ENCODE measurements around the gene FEN1. TPM values are rescaled to one million over a fixed set of nuclear protein-coding genes. Genes with fewer than 3 reads are reported as not detected.

The FEN1 gene
- total and polyA plus RNA-seq, 2 of the 13 experiments (the other 11 are each of a cell fraction or from before 2014, with no cell fraction given): 12.4 to 102 TPM

- TF ChIP-seq SKI (IDR thresholded peaks at IDR 0.05; ENCODE audit: partially characterized antibody): peak; percentile 85
- TF ChIP-seq ZNF776 (CRISPR knock-in tag; IDR thresholded peaks at IDR 0.05): peak; percentile 91
- TF ChIP-seq SATB2 (CRISPR knock-in tag; IDR thresholded peaks at IDR 0.05): no peak
- TF ChIP-seq ZNF709 (CRISPR knock-in tag; IDR thresholded peaks at IDR 0.05): peak; percentile 91
- TF ChIP-seq TBX3 (IDR thresholded peaks at IDR 0.05; ENCODE audit: borderline replicate concordance): no peak
- TF ChIP-seq FOXP4 (CRISPR knock-in tag; IDR thresholded peaks at IDR 0.05): peak; percentile 64; the same call in 1 of the 2 replicates
- no peak for TF ChIP-seq RBM22 (optimal IDR thresholded peaks at IDR 0.05; ENCODE audit: low read length)
- no peak for TF ChIP-seq ZNF3 (CRISPR knock-in tag; IDR thresholded peaks at IDR 0.05)
- peak; percentile 77; the same call in 1 of the 2 replicates for TF ChIP-seq ARNTL (CRISPR knock-in tag; IDR thresholded peaks at IDR 0.05)
- no peak for TF ChIP-seq GPN1 (CRISPR knock-in tag; IDR thresholded peaks at IDR 0.05; ENCODE audit: borderline replicate concordance)
- TF ChIP-seq RFX1 (IDR thresholded peaks at IDR 0.05): no peak
- TF ChIP-seq FOXA1 (IDR thresholded peaks at IDR 0.05): no peak
- peak; percentile 41; the same call in 1 of the 2 replicates for TF ChIP-seq FOXA1 (CRISPR knock-in tag; IDR thresholded peaks at IDR 0.05)
- peak; percentile 89; the same call in 1 of the 2 replicates for TF ChIP-seq ZNF724P (CRISPR knock-in tag; IDR thresholded peaks at IDR 0.05; ENCODE audit: borderline replicate concordance)
- TF ChIP-seq, protein P1, sequence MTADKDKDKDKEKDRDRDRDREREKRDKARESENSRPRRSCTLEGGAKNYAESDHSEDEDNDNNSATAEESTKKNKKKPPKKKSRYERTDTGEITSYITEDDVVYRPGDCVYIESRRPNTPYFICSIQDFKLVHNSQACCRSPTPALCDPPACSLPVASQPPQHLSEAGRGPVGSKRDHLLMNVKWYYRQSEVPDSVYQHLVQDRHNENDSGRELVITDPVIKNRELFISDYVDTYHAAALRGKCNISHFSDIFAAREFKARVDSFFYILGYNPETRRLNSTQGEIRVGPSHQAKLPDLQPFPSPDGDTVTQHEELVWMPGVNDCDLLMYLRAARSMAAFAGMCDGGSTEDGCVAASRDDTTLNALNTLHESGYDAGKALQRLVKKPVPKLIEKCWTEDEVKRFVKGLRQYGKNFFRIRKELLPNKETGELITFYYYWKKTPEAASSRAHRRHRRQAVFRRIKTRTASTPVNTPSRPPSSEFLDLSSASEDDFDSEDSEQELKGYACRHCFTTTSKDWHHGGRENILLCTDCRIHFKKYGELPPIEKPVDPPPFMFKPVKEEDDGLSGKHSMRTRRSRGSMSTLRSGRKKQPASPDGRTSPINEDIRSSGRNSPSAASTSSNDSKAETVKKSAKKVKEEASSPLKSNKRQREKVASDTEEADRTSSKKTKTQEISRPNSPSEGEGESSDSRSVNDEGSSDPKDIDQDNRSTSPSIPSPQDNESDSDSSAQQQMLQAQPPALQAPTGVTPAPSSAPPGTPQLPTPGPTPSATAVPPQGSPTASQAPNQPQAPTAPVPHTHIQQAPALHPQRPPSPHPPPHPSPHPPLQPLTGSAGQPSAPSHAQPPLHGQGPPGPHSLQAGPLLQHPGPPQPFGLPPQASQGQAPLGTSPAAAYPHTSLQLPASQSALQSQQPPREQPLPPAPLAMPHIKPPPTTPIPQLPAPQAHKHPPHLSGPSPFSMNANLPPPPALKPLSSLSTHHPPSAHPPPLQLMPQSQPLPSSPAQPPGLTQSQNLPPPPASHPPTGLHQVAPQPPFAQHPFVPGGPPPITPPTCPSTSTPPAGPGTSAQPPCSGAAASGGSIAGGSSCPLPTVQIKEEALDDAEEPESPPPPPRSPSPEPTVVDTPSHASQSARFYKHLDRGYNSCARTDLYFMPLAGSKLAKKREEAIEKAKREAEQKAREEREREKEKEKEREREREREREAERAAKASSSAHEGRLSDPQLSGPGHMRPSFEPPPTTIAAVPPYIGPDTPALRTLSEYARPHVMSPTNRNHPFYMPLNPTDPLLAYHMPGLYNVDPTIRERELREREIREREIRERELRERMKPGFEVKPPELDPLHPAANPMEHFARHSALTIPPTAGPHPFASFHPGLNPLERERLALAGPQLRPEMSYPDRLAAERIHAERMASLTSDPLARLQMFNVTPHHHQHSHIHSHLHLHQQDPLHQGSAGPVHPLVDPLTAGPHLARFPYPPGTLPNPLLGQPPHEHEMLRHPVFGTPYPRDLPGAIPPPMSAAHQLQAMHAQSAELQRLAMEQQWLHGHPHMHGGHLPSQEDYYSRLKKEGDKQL (CRISPR knock-in tag; IDR thresholded peaks at IDR 0.05; ENCODE audit: low read depth): no peak
- 0 out of 2 replicates have a peak, but pooled peaks have one; percentile 31 for TF ChIP-seq CHCHD3 (CRISPR knock-in tag; IDR thresholded peaks at IDR 0.05)
- TF ChIP-seq MBNL3 (CRISPR knock-in tag; conservative IDR thresholded peaks at IDR 0.05): no peak
- peak; percentile 78 for TF ChIP-seq MIER2 (CRISPR knock-in tag; IDR thresholded peaks at IDR 0.05)
- no peak for TF ChIP-seq GTF2F1 (IDR thresholded peaks at IDR 0.05; ENCODE audit: low read length)
- peak; percentile 57 for TF ChIP-seq POLR2AphosphoS5 (IDR thresholded peaks at IDR 0.05; ENCODE audit: low read depth, low read length)
- TF ChIP-seq SUZ12 (IDR thresholded peaks at IDR 0.05; ENCODE audit: low read depth, low read length): no peak
- no peak for TF ChIP-seq ZBTB49 (CRISPR knock-in tag; IDR thresholded peaks at IDR 0.05; ENCODE audit: borderline replicate concordance)
- peak; percentile 15 for TF ChIP-seq TBL1XR1 (IDR thresholded peaks at IDR 0.05; ENCODE audit: borderline replicate concordance, low read length, partially characterized antibody)
Observed at GRCh38 chr11:61816736-61817455, 24.2 kb downstream of the FEN1 start, which contains the start of gene FADS1 (continued).
